BLaER1 treated with 17β-estradiol and CSF1 and Interleukin-3, amounts not matched to agents 10 nM and 100 nM (cell line): ENCODE measurements around the gene ZCCHC18.
A peak's percentile ranks its signal among the peaks of the same experiment; 100 is the strongest.

ENCODE experiments used
- H3K27ac ChIP-seq, 11 experiments: shearing (Covaris generic); formaldehyde crosslinking; 2 replicates each; pipeline ENCODE4 v1.8.1; 2022
- H3K27me3 ChIP-seq, 11 experiments: shearing (Covaris generic); formaldehyde crosslinking; 2 replicates each; pipeline ENCODE4 v1.8.1; 2022
- H3K36me3 ChIP-seq, 11 experiments: shearing (Covaris generic); formaldehyde crosslinking; 2 replicates each; pipeline ENCODE4 v1.8.1; 2022
- H3K4me1 ChIP-seq, 10 experiments: shearing (Covaris generic); formaldehyde crosslinking; 2 replicates each; pipeline ENCODE4 v1.8.1; 2022
- H3K4me2 ChIP-seq, 11 experiments: shearing (Covaris generic); formaldehyde crosslinking; 2 replicates each; pipeline ENCODE4 v1.8.1; 2022
- H3K4me3 ChIP-seq, 10 experiments: shearing (Covaris generic); formaldehyde crosslinking; 2 replicates each; pipeline ENCODE4 v1.8.1; 2022
- H3K9ac ChIP-seq, 11 experiments: shearing (Covaris generic); formaldehyde crosslinking; 2 replicates each; pipeline ENCODE4 v1.8.1; 2022
- H3K9me3 ChIP-seq, 11 experiments: shearing (Covaris generic); formaldehyde crosslinking; replicated peaks in 1 of 11; 2 replicates each; pipeline ENCODE4 v1.8.1; 2022
- H4K20me1 ChIP-seq, 11 experiments: shearing (Covaris generic); formaldehyde crosslinking; 2 replicates each; pipeline ENCODE4 v1.8.1; 2022
- Cebpa-rat ChIP-seq, 11 experiments: shearing (Covaris generic); IDR thresholded peaks; 2 replicates each; pipeline ENCODE4 v1.8.1; 2022

The ZCCHC18 gene

GRCh38 chrX:104141087-104141760 is 28.9 kb downstream of the ZCCHC18 start:
- H3K27ac ChIP-seq, result no peak overlapping the region

GRCh38 chrX:104151037-104151436 is 38.7 kb downstream of the ZCCHC18 start:
- no peak for TF ChIP-seq Cebpa-rat (IDR thresholded peaks at IDR 0.05)
- H3K27ac ChIP-seq, result no peak overlapping the region
- no peak overlapping the region for H3K4me2 ChIP-seq
- H3K9ac ChIP-seq, result no peak overlapping the region
- no peaks in the 10 kb centered on the region for H3K27me3 ChIP-seq
- no peaks in the 10 kb centered on the region for H3K9me3 ChIP-seq
- H3K4me3 ChIP-seq, result no peak overlapping the region
- H4K20me1 ChIP-seq, result peaks cover 0 to 11% (median 0%) of the 10 kb centered on the region in 11 experiments; a peak in 4 of 22 replicates
- H3K4me1 ChIP-seq, result peaks cover 0 to 10% (median 7%) of the 10 kb centered on the region in 10 experiments; a peak in 13 of 20 replicates
- no peaks in the 10 kb centered on the region for H3K36me3 ChIP-seq

More at GRCh38 chrX:104141087-104141760, 28.9 kb downstream of the ZCCHC18 start:
- peaks cover 0 to 2% (median 0%) of the 10 kb centered on the region in 10 experiments; a peak in 2 of 20 replicates for H3K4me1 ChIP-seq
- no peak overlapping the region for H3K9ac ChIP-seq
- TF ChIP-seq Cebpa-rat (IDR thresholded peaks at IDR 0.05), result no peak
- no peaks in the 10 kb centered on the region for H3K27me3 ChIP-seq
- H3K36me3 ChIP-seq, result no peaks in the 10 kb centered on the region
- H3K9me3 ChIP-seq, result no peaks in the 10 kb centered on the region
- no peak overlapping the region for H3K4me2 ChIP-seq
- H4K20me1 ChIP-seq, result peaks cover 0 to 18% (median 0%) of the 10 kb centered on the region in 11 experiments; a peak in 3 of 22 replicates
- no peak overlapping the region for H3K4me3 ChIP-seq

- peaks cover 0 to 5% (median 0%) of the 10 kb centered on the region in 11 experiments; a peak in 2 of 22 replicates for H3K9me3 ChIP-seq
- H3K27me3 ChIP-seq, result no peaks in the 10 kb centered on the region
- peak within 1 kb of the TSS; percentile 68 to 84 (median 70) for H3K4me2 ChIP-seq
- peak within 1 kb of the TSS; percentile 81 to 88 (median 85) for H3K27ac ChIP-seq
- no peaks in the 10 kb centered on the region for H4K20me1 ChIP-seq
- H3K9ac ChIP-seq, result peak within 1 kb of the TSS; percentile 75 to 85 (median 83)
- no peaks in the 10 kb centered on the region for H3K36me3 ChIP-seq
- peaks cover 9 to 17% (median 12%) of the 10 kb centered on the region in 10 experiments; a peak in 17 of 20 replicates for H3K4me1 ChIP-seq
- TF ChIP-seq Cebpa-rat (IDR thresholded peaks at IDR 0.05), result no peak
- peak within 1 kb of the TSS; percentile 56 to 76 (median 68) for H3K4me3 ChIP-seq
Observed at GRCh38 chrX:104156630-104157529, 44.6 kb downstream of the ZCCHC18 start, which contains the start of gene SLC25A53. Gene SLC25A53 (minus strand): TSS chrX:104157009. CDS start chrX:104105257, 51,752 bp downstream.
